Activated T-helper 1 cell treated with anti-CD3 and anti-CD28 coated beads, Interleukin-2, amount 50 U/mL, for 16 hours (primary cell): ENCODE data around the gene BDKRB2.

ENCODE experiments used
- DNase-seq, 2 donors: peaks; one replicate each; pipeline ENCODE4 v3.0.0-alpha.2; 2020; ENCODE audit warnings: low read depth in 1 of 2, low spot score in 1 of 2

BDKRB2 gene

GRCh38 chr14:96204151-96205058 lies at the start of gene BDKRB2:
BDKRB2 (plus strand) TSS chr14:96204839; CDS start chr14:96237108, 32,269 bp downstream.
- DNase-seq = no peak

- no peak for DNase-seq
Measured at GRCh38 chr14:96154900-96155299, 49.7 kb upstream of the BDKRB2 start.

GRCh38 chr14:96156804-96157760 lies 47.6 kb upstream of the BDKRB2 start:
- no peak for DNase-seq

- DNase-seq = no peak
Measured at GRCh38 chr14:96158735-96159134, 45.9 kb upstream of the BDKRB2 start.

GRCh38 chr14:96160076-96160912 lies 44.3 kb upstream of the BDKRB2 start:
- DNase-seq = no peak

- no peak for DNase-seq
Measured at GRCh38 chr14:96160913-96161310, 43.7 kb upstream of the BDKRB2 start.

GRCh38 chr14:96161636-96162035 lies 43.0 kb upstream of the BDKRB2 start:
- no peak for DNase-seq

GRCh38 chr14:96162265-96162664 lies 42.4 kb upstream of the BDKRB2 start:
- DNase-seq = no peak

- DNase-seq = no peak
Measured at GRCh38 chr14:96162741-96163140, 41.9 kb upstream of the BDKRB2 start.

GRCh38 chr14:96164861-96165490 lies 39.7 kb upstream of the BDKRB2 start:
- no peak for DNase-seq

- no peak for DNase-seq
Measured at GRCh38 chr14:96165493-96166436, 38.9 kb upstream of the BDKRB2 start.

GRCh38 chr14:96166461-96167223 lies 38.0 kb upstream of the BDKRB2 start:
- DNase-seq = no peak

GRCh38 chr14:96167224-96168148 lies 37.2 kb upstream of the BDKRB2 start:
- DNase-seq = no peak

- DNase-seq = no peak
Measured at GRCh38 chr14:96168581-96168980, 36.1 kb upstream of the BDKRB2 start.

- DNase-seq = no peak
Measured at GRCh38 chr14:96170961-96171592, 33.6 kb upstream of the BDKRB2 start.

GRCh38 chr14:96173636-96174475 lies 30.8 kb upstream of the BDKRB2 start:
- no peak for DNase-seq
